LNCaP clone FGC (cell line): ENCODE results near the gene IL19.

ENCODE experiments used
- DNase-seq: peaks from one replicate; pipeline ENCODE4 v3.0.0-alpha.2; 2011; ENCODE audit warnings: low read depth
- H3K4me3 ChIP-seq: 2 replicates; pipeline ENCODE4 v1.5.1; 2011; ENCODE audit warnings: mild to moderate bottlenecking, low read depth, low read length, control low read depth
- TF ChIP-seq, protein P1 (sequence below): IDR thresholded peaks from 2 replicates; pipeline ENCODE4 v1.5.1; 2012; ENCODE audit warnings: mild to moderate bottlenecking; ENCODE audit not compliant: control insufficient read depth, insufficient read depth; ENCODE audit errors: extremely low read depth

The IL19 gene

DNA sequence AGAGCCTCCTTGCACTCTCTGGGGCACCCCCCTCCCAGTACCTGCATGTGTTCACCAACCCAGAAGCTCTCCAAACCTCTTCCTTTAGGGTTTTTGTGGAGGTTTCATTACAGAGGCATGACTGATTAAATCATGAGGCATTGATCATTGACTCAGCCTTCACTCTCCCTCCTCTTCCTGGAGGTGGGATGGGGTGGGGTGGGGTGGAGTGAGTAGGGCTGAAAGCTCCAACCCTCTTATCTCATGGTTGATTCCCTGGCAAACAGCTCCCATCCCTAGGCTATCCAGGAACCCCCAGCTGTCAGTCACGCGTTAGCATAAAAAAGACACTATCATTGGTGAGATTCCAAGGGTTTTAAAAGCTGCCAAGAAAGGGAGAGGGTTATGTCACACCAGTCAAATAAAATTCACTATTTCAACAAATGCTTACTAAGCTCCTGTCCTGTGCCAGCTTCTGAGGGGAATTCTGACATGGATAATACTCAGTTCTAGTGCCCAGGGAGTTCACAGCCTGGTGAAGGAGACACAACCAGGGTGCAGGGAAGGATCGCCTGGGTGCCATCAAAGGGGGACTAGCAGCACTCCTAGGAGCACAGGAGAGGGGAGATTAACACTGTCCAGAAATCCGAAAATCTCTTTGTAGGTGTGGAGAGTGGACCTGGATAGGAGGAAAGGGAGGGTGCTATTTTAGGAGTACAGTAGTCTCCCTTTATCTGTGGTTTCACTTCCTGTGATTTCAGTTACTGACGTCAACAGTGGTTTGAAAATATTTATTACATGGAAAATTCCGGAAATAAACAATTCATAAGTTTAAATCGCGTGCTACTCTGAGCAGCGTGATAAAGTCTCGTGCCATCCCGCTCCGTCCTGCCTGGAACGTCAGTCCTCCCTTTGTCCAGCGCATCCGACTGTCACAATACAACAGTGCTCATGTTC lies 119.8 kb downstream of the IL19 start:
- H3K4me3 ChIP-seq = peak overlapping the region; percentile 35
- TF ChIP-seq, protein P1, sequence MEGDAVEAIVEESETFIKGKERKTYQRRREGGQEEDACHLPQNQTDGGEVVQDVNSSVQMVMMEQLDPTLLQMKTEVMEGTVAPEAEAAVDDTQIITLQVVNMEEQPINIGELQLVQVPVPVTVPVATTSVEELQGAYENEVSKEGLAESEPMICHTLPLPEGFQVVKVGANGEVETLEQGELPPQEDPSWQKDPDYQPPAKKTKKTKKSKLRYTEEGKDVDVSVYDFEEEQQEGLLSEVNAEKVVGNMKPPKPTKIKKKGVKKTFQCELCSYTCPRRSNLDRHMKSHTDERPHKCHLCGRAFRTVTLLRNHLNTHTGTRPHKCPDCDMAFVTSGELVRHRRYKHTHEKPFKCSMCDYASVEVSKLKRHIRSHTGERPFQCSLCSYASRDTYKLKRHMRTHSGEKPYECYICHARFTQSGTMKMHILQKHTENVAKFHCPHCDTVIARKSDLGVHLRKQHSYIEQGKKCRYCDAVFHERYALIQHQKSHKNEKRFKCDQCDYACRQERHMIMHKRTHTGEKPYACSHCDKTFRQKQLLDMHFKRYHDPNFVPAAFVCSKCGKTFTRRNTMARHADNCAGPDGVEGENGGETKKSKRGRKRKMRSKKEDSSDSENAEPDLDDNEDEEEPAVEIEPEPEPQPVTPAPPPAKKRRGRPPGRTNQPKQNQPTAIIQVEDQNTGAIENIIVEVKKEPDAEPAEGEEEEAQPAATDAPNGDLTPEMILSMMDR = no peak
- peak; percentile 87 for DNase-seq

DNA sequence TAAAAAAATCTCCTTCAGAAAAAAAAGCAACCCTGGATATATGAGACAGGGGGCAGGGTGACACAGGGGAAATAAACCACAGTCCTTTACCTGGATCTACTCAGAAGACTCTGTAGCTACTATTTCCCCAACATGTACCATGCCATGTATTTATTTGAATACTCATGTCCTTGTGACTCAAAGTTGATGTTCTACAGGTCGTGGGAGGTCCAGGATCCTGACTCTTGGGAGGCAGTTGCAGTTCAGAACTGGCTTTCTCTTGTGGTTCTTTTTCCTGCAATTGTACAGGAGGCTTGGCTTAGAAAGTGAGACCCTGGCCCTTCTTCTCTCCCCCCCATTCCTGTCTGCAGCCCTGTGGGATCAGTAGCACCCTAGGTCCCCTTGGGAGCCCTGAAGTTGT lies 120.8 kb downstream of the IL19 start:
- no peak overlapping the region for H3K4me3 ChIP-seq
- TF ChIP-seq, protein P1 = no peak
- DNase-seq = no peak
